ENCODE results near the gene ZNRF4. TPM values are rescaled to one million over a fixed set of nuclear protein-coding genes. Genes with fewer than 3 reads are reported as not detected.
"Not testable (repeated sequence)": the region's sequence is repeated elsewhere in the genome, so short reads cannot be mapped to it uniquely, and the experiment has no call there.

ZNRF4 gene
- total RNA-seq, 3 donors from 2014 or later, result not detected

DNA sequence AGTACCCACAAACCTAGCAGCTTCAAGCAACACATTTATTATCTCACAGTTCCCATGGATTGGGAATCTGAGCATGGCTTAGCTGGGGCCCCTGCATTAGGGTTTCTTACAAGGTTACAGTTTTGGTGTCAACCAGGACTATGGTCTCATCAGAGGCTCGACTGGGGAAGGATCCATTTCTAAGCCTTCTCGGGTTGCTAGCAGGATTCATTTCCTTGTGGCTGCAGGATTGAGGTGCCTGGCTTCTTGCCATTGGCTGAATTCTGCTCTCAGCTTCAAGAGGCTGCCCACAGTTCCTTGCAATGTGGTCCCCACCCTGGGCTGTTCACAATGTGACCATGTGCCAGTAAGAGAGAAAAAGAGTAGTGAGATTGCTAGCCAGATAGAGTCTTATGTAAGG is 26.7 kb downstream of the ZNRF4 start:
- no peak for ATAC-seq
- no peaks in the 10 kb centered on the region for H3K36me3 ChIP-seq (ENCODE audit: low read depth)
- intact Hi-C loops (cut with DNase I, micrococcal nuclease), result no loop called here
- H3K4me1 ChIP-seq (ENCODE audit: low read depth), result no peaks in the 10 kb centered on the region
- H3K4me3 ChIP-seq, result no peak overlapping the region
- no peak for DNase-seq
- H3K9me3 ChIP-seq, result peaks cover 11% of the 10 kb centered on the region
- TF ChIP-seq, protein P1, sequence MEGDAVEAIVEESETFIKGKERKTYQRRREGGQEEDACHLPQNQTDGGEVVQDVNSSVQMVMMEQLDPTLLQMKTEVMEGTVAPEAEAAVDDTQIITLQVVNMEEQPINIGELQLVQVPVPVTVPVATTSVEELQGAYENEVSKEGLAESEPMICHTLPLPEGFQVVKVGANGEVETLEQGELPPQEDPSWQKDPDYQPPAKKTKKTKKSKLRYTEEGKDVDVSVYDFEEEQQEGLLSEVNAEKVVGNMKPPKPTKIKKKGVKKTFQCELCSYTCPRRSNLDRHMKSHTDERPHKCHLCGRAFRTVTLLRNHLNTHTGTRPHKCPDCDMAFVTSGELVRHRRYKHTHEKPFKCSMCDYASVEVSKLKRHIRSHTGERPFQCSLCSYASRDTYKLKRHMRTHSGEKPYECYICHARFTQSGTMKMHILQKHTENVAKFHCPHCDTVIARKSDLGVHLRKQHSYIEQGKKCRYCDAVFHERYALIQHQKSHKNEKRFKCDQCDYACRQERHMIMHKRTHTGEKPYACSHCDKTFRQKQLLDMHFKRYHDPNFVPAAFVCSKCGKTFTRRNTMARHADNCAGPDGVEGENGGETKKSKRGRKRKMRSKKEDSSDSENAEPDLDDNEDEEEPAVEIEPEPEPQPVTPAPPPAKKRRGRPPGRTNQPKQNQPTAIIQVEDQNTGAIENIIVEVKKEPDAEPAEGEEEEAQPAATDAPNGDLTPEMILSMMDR (IDR thresholded peaks at IDR 0.05), result no peak

DNA sequence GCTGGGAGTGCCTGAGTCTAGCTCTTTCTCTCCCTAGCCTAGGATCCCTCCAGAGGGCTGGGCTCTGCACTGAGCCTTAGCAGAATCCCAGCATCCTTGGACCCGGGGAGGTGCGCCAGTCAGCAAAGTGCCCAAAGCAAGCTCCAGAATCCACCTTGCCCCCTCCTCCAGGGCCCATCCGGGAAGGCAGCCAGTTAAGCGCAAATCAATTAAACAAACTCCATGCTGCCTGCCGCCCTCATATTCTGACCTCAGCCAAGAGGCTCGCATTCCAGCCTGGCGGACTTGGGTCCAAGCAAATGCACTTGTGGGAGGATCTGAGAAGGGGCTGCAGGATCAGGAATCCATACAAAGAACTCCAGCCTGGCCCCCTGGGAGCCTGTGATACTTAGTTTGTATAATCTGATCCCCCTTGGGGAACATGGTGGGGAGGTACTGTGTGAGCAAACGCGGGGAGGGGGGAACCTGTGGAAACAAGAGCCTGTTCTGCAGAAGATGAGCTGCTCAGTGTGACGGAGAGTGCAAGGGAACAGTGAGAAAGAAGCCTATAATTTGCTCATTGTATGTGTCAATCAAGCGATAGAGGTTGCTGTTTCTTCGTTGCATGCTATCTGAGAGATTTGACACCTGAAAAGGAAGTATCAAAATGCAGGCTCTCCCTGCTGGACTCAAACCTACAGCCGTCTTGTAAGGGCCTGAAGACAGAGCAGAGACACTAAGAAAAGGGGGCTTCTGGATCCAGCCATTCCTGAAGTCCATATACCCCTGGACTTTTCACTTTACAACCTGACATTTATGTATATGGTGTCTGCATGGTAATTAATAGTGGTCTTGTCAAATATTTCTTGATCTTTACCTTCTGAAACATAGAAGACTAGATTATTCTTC is 29.4 kb downstream of the ZNRF4 start:
- H3K36me3 ChIP-seq (ENCODE audit: low read depth), result no peaks in the 10 kb centered on the region
- DNase-seq (no peak), ATAC-seq (no peak)
- no peaks in the 10 kb centered on the region for H3K4me1 ChIP-seq (ENCODE audit: low read depth)
- peaks cover 11% of the 10 kb centered on the region for H3K9me3 ChIP-seq
- intact Hi-C loops (cut with DNase I, micrococcal nuclease), result no loop called here
- no peak overlapping the region for H3K4me3 ChIP-seq
- TF ChIP-seq, protein P1 (IDR thresholded peaks at IDR 0.05), result no peak

DNA sequence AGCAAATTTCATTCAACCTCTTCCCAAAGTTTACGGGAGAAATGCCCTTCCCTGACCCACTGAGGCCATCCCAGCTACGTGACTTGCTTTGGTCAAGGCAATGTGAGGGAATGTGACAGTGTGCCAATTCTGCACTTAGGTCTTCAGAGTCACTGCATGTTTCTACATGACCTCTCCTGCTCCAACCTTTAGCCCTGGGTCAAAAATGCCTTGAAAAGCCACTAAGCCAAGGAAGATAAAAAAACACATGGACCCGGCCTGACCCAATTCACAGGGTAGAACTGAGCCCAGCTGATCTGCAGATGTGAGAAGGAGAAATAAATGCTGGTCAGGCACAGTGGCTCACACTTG is 30.0 kb downstream of the ZNRF4 start:
- Histone ChIP-seq H3K36me3 (ENCODE audit: low read depth) (no peaks in the 10 kb centered on the region), H3K9me3 (peaks cover 11% of the 10 kb centered on the region), H3K4me1 (ENCODE audit: low read depth) (no peaks in the 10 kb centered on the region), H3K4me3 (no peak overlapping the region)
- DNase-seq, result no peak
- no peak for ATAC-seq
- intact Hi-C loops (cut with DNase I, micrococcal nuclease), result no loop called here
- TF ChIP-seq, protein P1 (IDR thresholded peaks at IDR 0.05), result no peak

DNA sequence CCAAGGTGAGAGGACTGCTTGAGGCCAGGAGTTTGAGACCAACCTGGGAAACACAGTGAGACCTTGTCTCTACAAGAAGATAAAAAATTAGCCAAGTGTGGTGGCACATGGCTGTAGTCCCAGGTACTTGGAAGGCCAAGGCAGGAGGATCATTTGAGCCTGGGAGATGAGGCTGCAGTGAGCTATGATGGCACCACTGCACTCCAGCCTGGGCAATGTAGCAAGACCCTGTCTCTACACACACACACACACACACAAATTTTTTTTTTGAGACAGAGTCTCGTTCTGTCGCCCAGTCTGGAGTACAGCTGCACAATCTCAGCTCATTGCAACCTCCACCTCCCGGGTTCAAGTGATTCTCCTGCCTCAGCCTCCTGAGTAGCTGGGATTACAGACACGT is 30.4 kb downstream of the ZNRF4 start:
- H3K4me1 ChIP-seq (ENCODE audit: low read depth); H3K36me3 ChIP-seq (ENCODE audit: low read depth); H3K4me3 ChIP-seq; intact Hi-C loops (cut with DNase I, micrococcal nuclease); ATAC-seq; DNase-seq: not testable (repeated sequence)
- H3K9me3 ChIP-seq, result peaks cover 11% of the 10 kb centered on the region

DNA sequence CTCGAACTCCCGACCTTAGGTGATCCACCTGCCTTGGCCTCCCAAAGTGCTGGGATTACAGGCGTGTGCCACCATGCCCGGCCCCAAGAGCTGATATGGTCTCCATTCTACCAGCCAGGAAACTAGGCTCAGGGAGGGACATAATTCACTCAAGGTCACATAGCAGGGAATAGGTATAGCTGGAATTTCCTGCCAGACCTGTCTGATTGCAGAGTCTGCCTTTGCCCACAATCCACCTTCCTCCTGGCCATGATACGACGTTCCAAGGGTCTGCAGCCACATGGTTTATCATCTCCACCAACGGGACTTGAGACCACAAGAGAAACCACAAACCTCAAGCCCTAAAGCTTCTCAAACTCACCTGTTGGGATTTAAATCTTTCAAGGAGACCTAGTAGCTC is 32.0 kb downstream of the ZNRF4 start:
- Histone ChIP-seq H3K4me1 (ENCODE audit: low read depth) (no peaks in the 10 kb centered on the region), H3K9me3 (peaks cover 4% of the 10 kb centered on the region), H3K36me3 (ENCODE audit: low read depth) (no peaks in the 10 kb centered on the region), H3K4me3 (no peak overlapping the region)
- TF ChIP-seq, protein P1 (IDR thresholded peaks at IDR 0.05), result no peak
- intact Hi-C loops (cut with DNase I, micrococcal nuclease), result no loop called here
- DNase-seq (no peak), ATAC-seq (no peak)

DNA sequence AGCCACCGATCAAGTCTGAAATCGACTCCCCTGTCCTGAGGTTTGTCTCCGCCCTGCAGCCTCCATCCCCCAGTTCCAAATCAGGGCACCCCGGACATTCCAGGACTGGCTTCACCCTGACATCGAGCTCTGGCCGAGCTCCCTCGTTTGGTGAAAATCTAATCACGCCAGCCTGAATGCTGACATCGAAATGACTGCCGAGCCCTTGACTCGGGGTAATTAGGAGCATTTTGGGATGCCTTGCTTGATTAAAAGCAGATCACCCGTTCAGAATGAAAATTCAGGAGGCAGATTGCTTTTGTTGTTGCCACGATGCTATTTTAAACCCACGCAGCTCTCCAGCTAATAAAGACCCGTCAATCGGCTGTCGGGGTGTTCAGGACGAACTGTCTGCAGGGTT is 34.3 kb downstream of the ZNRF4 start:
- H3K4me3 ChIP-seq, result no peak overlapping the region
- ATAC-seq, result no peak
- intact Hi-C loops (cut with DNase I, micrococcal nuclease), result no loop called here
- no peaks in the 10 kb centered on the region for H3K4me1 ChIP-seq (ENCODE audit: low read depth)
- no peaks in the 10 kb centered on the region for H3K36me3 ChIP-seq (ENCODE audit: low read depth)
- no peaks in the 10 kb centered on the region for H3K9me3 ChIP-seq
- TF ChIP-seq, protein P1 (IDR thresholded peaks at IDR 0.05), result no peak
- DNase-seq, result no peak
